HCT116 (cell line): ENCODE data around the gene COL4A1.

Experiments
- CBX3 ChIP-seq: IDR thresholded peaks from 2 replicates; pipeline ENCODE4 v1.6.1; 2012; ENCODE audit warnings: low read depth
- EGR1 ChIP-seq: IDR thresholded peaks from 2 replicates; pipeline ENCODE4 v1.6.1; 2012; ENCODE audit warnings: low read depth
- ELF1 ChIP-seq: IDR thresholded peaks from 2 replicates; pipeline ENCODE4 v1.6.1; 2012; ENCODE audit warnings: low read depth, borderline replicate concordance
- POLR2A ChIP-seq: IDR thresholded peaks from 2 replicates; pipeline ENCODE4 v1.7.0; 2011; ENCODE audit warnings: borderline replicate concordance; ENCODE audit not compliant: insufficient read depth, insufficient read length; ENCODE audit errors: extremely low read depth
- POLR2AphosphoS5 ChIP-seq: IDR thresholded peaks from 2 replicates; pipeline ENCODE4 v1.6.1; 2011; ENCODE audit warnings: mild to moderate bottlenecking, low read depth, low read length, moderate library complexity
- RAD21 ChIP-seq: IDR thresholded peaks from 2 replicates; pipeline ENCODE4 v1.6.1; 2012; ENCODE audit warnings: low read depth, mild to moderate bottlenecking
- TCF7L2 ChIP-seq: IDR thresholded peaks from 2 replicates; pipeline ENCODE4 v1.7.0; 2011; ENCODE audit warnings: borderline replicate concordance, inconsistent platforms; ENCODE audit not compliant: insufficient read depth, insufficient read length; ENCODE audit errors: extremely low read depth
- TF ChIP-seq, protein P1 (sequence below), 3 experiments: fragments of 200-600 bp in 1 of 3; sonication (generic) in 1 of 3; IDR thresholded peaks in 2 of 3; conservative IDR thresholded peaks in 1 of 3; 2 replicates each; pipeline ENCODE4 v1.5.1; 2012 to 2017; ENCODE audit warnings: low read depth in 2 of 3, low read length in 2 of 3, antibody characterized with exemption in 1 of 3, borderline replicate concordance in 1 of 3, control low read depth in 1 of 3, mild to moderate bottlenecking in 1 of 3, mixed read lengths in 1 of 3, mixed run types in 1 of 3, moderate library complexity in 1 of 3; ENCODE audit not compliant: insufficient read depth in 1 of 3
- TF ChIP-seq, protein P2 (sequence below): IDR thresholded peaks from 2 replicates; pipeline ENCODE4 v1.6.1; 2012
- TF ChIP-seq, protein P3 (sequence below): IDR thresholded peaks from 2 replicates; pipeline ENCODE4 v1.6.1; 2012

DNA sequence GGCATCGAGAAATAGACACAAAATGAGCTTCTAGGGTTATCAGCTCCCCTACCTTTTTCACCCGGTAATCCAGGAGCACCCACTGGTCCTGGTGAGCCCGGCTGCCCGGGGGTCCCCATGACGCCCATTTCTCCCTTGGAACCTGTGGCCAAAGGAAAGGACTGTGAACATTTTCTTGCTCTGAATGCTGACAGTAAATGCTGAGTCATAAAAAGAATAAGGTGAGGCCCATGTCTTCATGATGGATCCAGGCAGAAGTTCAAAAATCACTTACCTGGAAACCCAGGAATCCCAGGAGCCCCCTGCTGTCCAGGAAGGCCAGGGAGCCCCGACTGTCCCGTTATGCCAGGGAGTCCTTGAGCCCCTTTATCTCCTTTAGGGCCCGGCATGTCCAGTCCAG, 129.2 kb downstream of the COL4A1 start:
- no peak for TF ChIP-seq POLR2A
- TF ChIP-seq, protein P1, sequence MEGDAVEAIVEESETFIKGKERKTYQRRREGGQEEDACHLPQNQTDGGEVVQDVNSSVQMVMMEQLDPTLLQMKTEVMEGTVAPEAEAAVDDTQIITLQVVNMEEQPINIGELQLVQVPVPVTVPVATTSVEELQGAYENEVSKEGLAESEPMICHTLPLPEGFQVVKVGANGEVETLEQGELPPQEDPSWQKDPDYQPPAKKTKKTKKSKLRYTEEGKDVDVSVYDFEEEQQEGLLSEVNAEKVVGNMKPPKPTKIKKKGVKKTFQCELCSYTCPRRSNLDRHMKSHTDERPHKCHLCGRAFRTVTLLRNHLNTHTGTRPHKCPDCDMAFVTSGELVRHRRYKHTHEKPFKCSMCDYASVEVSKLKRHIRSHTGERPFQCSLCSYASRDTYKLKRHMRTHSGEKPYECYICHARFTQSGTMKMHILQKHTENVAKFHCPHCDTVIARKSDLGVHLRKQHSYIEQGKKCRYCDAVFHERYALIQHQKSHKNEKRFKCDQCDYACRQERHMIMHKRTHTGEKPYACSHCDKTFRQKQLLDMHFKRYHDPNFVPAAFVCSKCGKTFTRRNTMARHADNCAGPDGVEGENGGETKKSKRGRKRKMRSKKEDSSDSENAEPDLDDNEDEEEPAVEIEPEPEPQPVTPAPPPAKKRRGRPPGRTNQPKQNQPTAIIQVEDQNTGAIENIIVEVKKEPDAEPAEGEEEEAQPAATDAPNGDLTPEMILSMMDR (IDR thresholded peaks at IDR 0.05 in 2 of 3, conservative IDR thresholded peaks at IDR 0.05 in 1 of 3; ENCODE audit: borderline replicate concordance in 1 of 3, insufficient read depth in 1 of 3, low read depth in 2 of 3, low read length in 2 of 3), result no peak
- TF ChIP-seq, protein P2, sequence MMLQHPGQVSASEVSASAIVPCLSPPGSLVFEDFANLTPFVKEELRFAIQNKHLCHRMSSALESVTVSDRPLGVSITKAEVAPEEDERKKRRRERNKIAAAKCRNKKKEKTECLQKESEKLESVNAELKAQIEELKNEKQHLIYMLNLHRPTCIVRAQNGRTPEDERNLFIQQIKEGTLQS, result no peak
- no peak for TF ChIP-seq RAD21
- no peak for TF ChIP-seq CBX3
- TF ChIP-seq, protein P3, sequence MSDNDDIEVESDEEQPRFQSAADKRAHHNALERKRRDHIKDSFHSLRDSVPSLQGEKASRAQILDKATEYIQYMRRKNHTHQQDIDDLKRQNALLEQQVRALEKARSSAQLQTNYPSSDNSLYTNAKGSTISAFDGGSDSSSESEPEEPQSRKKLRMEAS, result no peak
- TF ChIP-seq POLR2AphosphoS5, result no peak
- no peak for TF ChIP-seq EGR1
- no peak for TF ChIP-seq TCF7L2
- no peak for TF ChIP-seq ELF1
